ENCODE data around the gene DEGS2.

The DEGS2 gene

DNA sequence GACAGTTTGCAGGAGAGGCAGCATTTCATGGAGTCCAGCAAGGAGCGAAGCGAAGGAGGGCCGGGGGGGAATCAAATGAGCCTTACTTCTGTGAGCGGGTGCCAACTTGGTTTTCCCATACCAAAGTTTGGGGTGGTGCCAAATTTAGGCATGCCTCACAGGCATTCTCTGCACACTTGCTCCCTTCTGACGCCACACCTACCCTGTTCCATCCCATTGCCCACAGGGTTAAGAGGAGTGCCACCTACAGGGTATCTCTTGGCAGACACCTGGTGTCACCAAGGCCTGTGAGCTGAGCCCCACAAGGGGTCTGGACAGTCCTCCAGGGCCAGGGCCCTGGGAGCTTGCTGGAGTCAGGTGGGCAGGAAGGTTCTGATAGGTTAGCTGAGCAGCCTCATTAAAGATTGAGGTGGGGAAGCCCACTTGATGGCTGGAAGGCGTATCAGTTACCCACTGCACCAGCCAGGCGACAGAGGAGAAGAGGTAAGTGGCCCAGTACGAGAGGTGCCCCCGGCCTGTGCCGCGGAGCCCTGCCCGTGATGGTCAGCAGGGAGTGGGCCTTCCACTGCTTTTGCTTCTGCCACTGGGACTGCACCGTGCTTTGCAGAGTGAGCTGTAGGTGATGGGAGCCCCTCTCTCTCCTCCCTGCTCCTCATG is 45.2 kb downstream of the DEGS2 start:
- Histone ChIP-seq H4K20me1 (ENCODE audit: insufficient read depth, low read length) (no peaks in the 10 kb centered on the region), H3F3A (ENCODE audit: insufficient read depth, low read length) (no peaks in the 10 kb centered on the region), H3K36me3 (replicated peaks; ENCODE audit: insufficient read depth, low read length) (no peaks in the 10 kb centered on the region), H3K9me3 (replicated peaks; ENCODE audit: insufficient read depth, low read length) (no peaks in the 10 kb centered on the region), H3K9me2 (replicated peaks; ENCODE audit: insufficient read depth, low read length) (no peaks in the 10 kb centered on the region), H3K27ac (ENCODE audit: low read length) (no peak overlapping the region), H2AFZ (ENCODE audit: low read length) (no peak overlapping the region), H3K79me2 (ENCODE audit: low read length) (no peaks in the 10 kb centered on the region), H3K27me3 (replicated peaks; ENCODE audit: insufficient read depth, low read length) (no peaks in the 10 kb centered on the region), H3K4me2 (ENCODE audit: low read depth, low read length) (no peak overlapping the region), H3K4me3 (ENCODE audit: low read length) (no peak overlapping the region), H3K9ac (ENCODE audit: low read length) (no peak overlapping the region), H3K4me1 (ENCODE audit: low read length) (no peaks in the 10 kb centered on the region)
- TF ChIP-seq EZH2phosphoT487 (IDR thresholded peaks at IDR 0.05; ENCODE audit: low read length) (no peak), EZH2 (optimal IDR thresholded peaks at IDR 0.05; ENCODE audit: low read depth, low read length) (no peak)
- TF ChIP-seq, protein P1, sequence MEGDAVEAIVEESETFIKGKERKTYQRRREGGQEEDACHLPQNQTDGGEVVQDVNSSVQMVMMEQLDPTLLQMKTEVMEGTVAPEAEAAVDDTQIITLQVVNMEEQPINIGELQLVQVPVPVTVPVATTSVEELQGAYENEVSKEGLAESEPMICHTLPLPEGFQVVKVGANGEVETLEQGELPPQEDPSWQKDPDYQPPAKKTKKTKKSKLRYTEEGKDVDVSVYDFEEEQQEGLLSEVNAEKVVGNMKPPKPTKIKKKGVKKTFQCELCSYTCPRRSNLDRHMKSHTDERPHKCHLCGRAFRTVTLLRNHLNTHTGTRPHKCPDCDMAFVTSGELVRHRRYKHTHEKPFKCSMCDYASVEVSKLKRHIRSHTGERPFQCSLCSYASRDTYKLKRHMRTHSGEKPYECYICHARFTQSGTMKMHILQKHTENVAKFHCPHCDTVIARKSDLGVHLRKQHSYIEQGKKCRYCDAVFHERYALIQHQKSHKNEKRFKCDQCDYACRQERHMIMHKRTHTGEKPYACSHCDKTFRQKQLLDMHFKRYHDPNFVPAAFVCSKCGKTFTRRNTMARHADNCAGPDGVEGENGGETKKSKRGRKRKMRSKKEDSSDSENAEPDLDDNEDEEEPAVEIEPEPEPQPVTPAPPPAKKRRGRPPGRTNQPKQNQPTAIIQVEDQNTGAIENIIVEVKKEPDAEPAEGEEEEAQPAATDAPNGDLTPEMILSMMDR (IDR thresholded peaks at IDR 0.05; ENCODE audit: low read length) = no peak
- no peak for DNase-seq

DNA sequence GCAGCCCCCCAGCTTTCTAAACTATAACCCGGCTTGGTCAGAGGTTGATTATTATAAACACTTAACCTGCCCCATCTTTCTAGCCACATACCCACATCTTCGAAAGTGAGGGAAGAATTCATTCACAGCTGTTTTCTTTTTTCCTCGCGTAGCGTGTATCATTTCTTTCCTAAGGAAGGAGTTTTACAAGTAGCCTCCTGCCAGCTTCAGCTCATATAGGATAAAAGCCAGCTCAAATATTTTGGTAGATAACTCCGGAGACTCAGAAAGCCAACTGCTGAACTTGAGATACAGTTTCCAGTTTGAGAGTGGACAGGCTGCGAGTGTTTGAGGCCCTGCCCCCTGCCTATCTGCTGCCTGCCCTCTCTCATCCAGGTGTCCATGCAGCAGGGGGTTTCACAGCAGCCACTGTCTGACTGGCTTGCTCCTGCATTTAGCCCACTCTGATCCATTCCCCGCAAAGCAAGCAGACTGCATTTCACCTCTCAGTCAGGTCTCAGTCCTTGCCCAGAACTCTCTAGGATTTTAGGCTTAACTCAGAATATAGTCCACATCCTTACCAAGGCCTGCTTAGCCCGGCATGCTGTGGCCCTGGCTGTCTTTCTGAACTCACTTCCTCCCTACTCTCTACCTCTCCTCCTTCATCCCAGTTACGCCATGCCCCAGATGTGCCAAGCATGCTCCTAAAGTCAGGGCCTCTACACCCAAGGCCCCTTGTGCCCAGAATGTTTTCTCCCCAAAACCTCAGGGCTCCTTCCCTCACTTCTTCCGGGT is 47.3 kb downstream of the DEGS2 start:
- no peak for DNase-seq
- H3K9me2 ChIP-seq (replicated peaks; ENCODE audit: insufficient read depth, low read length) = no peaks in the 10 kb centered on the region
- no peaks in the 10 kb centered on the region for H3K27me3 ChIP-seq (replicated peaks; ENCODE audit: insufficient read depth, low read length)
- no peak for TF ChIP-seq EZH2phosphoT487 (IDR thresholded peaks at IDR 0.05; ENCODE audit: low read length)
- no peak for TF ChIP-seq EZH2 (optimal IDR thresholded peaks at IDR 0.05; ENCODE audit: low read depth, low read length)
- TF ChIP-seq, protein P1 (IDR thresholded peaks at IDR 0.05; ENCODE audit: low read length) = no peak
- H3K27ac ChIP-seq (ENCODE audit: low read length) = no peak overlapping the region
- no peaks in the 10 kb centered on the region for H3K79me2 ChIP-seq (ENCODE audit: low read length)
- H3K4me3 ChIP-seq (ENCODE audit: low read length) = no peak overlapping the region
- H3K9me3 ChIP-seq (replicated peaks; ENCODE audit: insufficient read depth, low read length) = no peaks in the 10 kb centered on the region
- no peak overlapping the region for H2AFZ ChIP-seq (ENCODE audit: low read length)
- no peaks in the 10 kb centered on the region for H3K4me1 ChIP-seq (ENCODE audit: low read length)
- no peak overlapping the region for H3K4me2 ChIP-seq (ENCODE audit: low read depth, low read length)
- H3K36me3 ChIP-seq (replicated peaks; ENCODE audit: insufficient read depth, low read length) = no peaks in the 10 kb centered on the region
- no peak overlapping the region for H3K9ac ChIP-seq (ENCODE audit: low read length)
- no peaks in the 10 kb centered on the region for H4K20me1 ChIP-seq (ENCODE audit: insufficient read depth, low read length)
- H3F3A ChIP-seq (ENCODE audit: insufficient read depth, low read length) = no peaks in the 10 kb centered on the region

DNA sequence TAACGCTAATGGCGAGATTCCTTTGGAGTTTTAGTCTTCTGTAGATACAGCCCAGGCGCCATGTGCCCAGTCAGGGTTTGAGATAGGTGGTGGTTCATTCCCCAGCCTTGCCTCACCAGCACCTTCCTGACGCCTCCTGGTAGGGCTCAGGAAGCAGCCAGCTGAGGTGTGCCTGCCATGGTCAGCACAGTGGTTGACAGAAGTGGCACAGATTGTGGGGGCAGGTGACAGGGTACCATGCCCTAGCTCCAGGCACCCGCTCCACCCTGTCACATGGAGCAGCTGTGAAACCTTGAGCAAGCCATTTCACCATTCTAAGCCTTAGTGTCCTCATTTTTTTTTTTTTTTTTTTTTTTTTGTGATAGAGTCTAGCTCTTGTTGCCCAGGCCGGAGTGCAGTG is 48.6 kb downstream of the DEGS2 start:
- H3K79me2 ChIP-seq (ENCODE audit: low read length) = no peaks in the 10 kb centered on the region
- H2AFZ ChIP-seq (ENCODE audit: low read length) = no peak overlapping the region
- H3K27me3 ChIP-seq (replicated peaks; ENCODE audit: insufficient read depth, low read length) = no peaks in the 10 kb centered on the region
- no peak for DNase-seq
- no peaks in the 10 kb centered on the region for H3K9me2 ChIP-seq (replicated peaks; ENCODE audit: insufficient read depth, low read length)
- no peak overlapping the region for H3K4me2 ChIP-seq (ENCODE audit: low read depth, low read length)
- no peak overlapping the region for H3K27ac ChIP-seq (ENCODE audit: low read length)
- no peaks in the 10 kb centered on the region for H3F3A ChIP-seq (ENCODE audit: insufficient read depth, low read length)
- no peak for TF ChIP-seq EZH2phosphoT487 (IDR thresholded peaks at IDR 0.05; ENCODE audit: low read length)
- TF ChIP-seq, protein P1 (IDR thresholded peaks at IDR 0.05; ENCODE audit: low read length) = no peak
- no peaks in the 10 kb centered on the region for H3K36me3 ChIP-seq (replicated peaks; ENCODE audit: insufficient read depth, low read length)
- H4K20me1 ChIP-seq (ENCODE audit: insufficient read depth, low read length) = no peaks in the 10 kb centered on the region
- H3K4me1 ChIP-seq (ENCODE audit: low read length) = no peaks in the 10 kb centered on the region
- no peak overlapping the region for H3K4me3 ChIP-seq (ENCODE audit: low read length)
- no peak overlapping the region for H3K9ac ChIP-seq (ENCODE audit: low read length)
- no peaks in the 10 kb centered on the region for H3K9me3 ChIP-seq (replicated peaks; ENCODE audit: insufficient read depth, low read length)
